Spleen (tissue), 11 donors: ENCODE results near the gene CCDC6. TPM values are rescaled to one million over a fixed set of nuclear protein-coding genes. Genes with fewer than 3 reads are reported as not detected.

Experiments used
- DNase-seq: peaks from one replicate; pipeline ENCODE4 v3.0.0-alpha.2; 2020
- H3K27ac ChIP-seq, 8 donors: fragments of 200-600 bp; sonication (generic) in 7 of 8; 1 replicate in 4 of 8; 2 replicates in 4 of 8; pipeline versions ENCODE4 v1.5.0 to v1.8.0; 2016 to 2021; ENCODE audit warnings: inconsistent platforms in 4 of 8, mild to moderate bottlenecking in 4 of 8, moderate library complexity in 1 of 8
- H3K27me3 ChIP-seq, 7 donors: fragments of 200-600 bp; sonication (generic) in 6 of 7; replicated peaks in 1 of 7; 1 replicate in 4 of 7; 2 replicates in 3 of 7; pipeline versions ENCODE4 v1.5.0 to v1.8.0; 2016 to 2021; ENCODE audit warnings: inconsistent platforms in 3 of 7, mild to moderate bottlenecking in 1 of 7
- H3K36me3 ChIP-seq, 6 donors: fragments of 200-600 bp; sonication (generic) in 5 of 6; 1 replicate in 4 of 6; 2 replicates in 2 of 6; pipeline versions ENCODE4 v1.5.0 to v1.8.0; 2016 to 2021; ENCODE audit warnings: inconsistent platforms in 2 of 6
- H3K4me1 ChIP-seq, 6 donors: fragments of 200-600 bp; sonication (generic) in 5 of 6; 1 replicate in 3 of 6; 2 replicates in 3 of 6; pipeline versions ENCODE4 v1.5.0 to v1.8.0; 2016 to 2021; ENCODE audit warnings: inconsistent platforms in 3 of 6
- H3K4me3 ChIP-seq, 8 donors: fragments of 200-600 bp; sonication (generic) in 7 of 8; 1 replicate in 4 of 8; 2 replicates in 4 of 8; pipeline versions ENCODE4 v1.5.0 to v1.8.0; 2016 to 2021; ENCODE audit warnings: inconsistent platforms in 4 of 8, mild to moderate bottlenecking in 4 of 8, moderate library complexity in 2 of 8
- H3K9me3 ChIP-seq, 8 donors: fragments of 200-600 bp; sonication (generic) in 7 of 8; 1 replicate in 4 of 8; 2 replicates in 4 of 8; pipeline versions ENCODE4 v1.5.0 to v1.8.0; 2016 to 2021; ENCODE audit warnings: inconsistent platforms in 4 of 8
- CTCF ChIP-seq, 11 experiments: fragments of 200-600 bp in 7 of 11; fragments of 450-650 bp in 4 of 11; sonication (generic) in 4 of 11; IDR thresholded peaks in 8 of 11; conservative IDR thresholded peaks in 3 of 11; 1 replicate in 7 of 11; 2 replicates in 4 of 11; pipeline versions ENCODE4 v1.4.0 to v1.8.0; 2016 to 2021; ENCODE audit warnings: antibody characterized with exemption in 11 of 11, inconsistent platforms in 4 of 11, mild to moderate bottlenecking in 1 of 11
- POLR2A ChIP-seq, 3 donors: fragments of 450-650 bp; IDR thresholded peaks; one replicate each; pipeline ENCODE4 v1.5.1; 2017; ENCODE audit warnings: antibody characterized with exemption in 3 of 3, mild to moderate bottlenecking in 1 of 3
- POLR2AphosphoS5 ChIP-seq, 3 donors: sonication (generic); formaldehyde crosslinking; IDR thresholded peaks; one replicate each; pipeline ENCODE4 v1.5.1; 2017; ENCODE audit warnings: antibody characterized with exemption in 3 of 3
- WGBS, 5 donors: extraction: QIAGEN DNeasy Blood & Tissue Kit in 3 of 5; methylation state at CpG; one replicate each; pipeline versions ENCODE4 v1.1.5 to v1.1.7; 2013 to 2018; 5-methylcytosine and 5-hydroxymethylcytosine counted together
- intact Hi-C: fragments of 100-400 bp; cut with DNase I; formaldehyde crosslinking; loops from one replicate; pipeline ENCODE4 v1.15.0; 2023; ENCODE audit warnings: low total_unique reads
- polyA plus RNA-seq, 3 donors: library from polyadenylated mRNA; stranded (reverse); fragments of 200-250 nt; gene quantifications; one replicate each; pipeline ENCODE4 v1.2.1, GENCODE V29; 2013
- total RNA-seq, 7 donors: library from RNA; depleted of rRNA in 3 of 7; stranded (reverse); fragments of >200 nt in 3 of 7; fragmentation: NEBNext Ultra II Directional in 4 of 7; extraction: Animal tissue kit (Norgen Biotek cat#: 25700) in 4 of 7; gene quantifications; one replicate each; pipeline versions ENCODE4 v1.1.0 to v1.2.1, GENCODE V29; 2016 to 2021
- donor health status: healthy with polysubstance abuse.
- donor health status: DM: no; HTN: no; CAD: no; lungs with moderate emphysema.
- donor health status: DM: no; HTN: no; CAD: no.
- donor health status: Bipolar disorder and iron deficiency.
- donor health status: healthy.
- donor health status: DM: no; HTN: no; CAD: no.
- donor health status: DM: yes; HTN: yes; CAD: no.

Gene CCDC6
- total and polyA plus RNA-seq, 10 donors, result 8.7 to 55.1 (median 37.6) TPM

GRCh38 chr10:59803714-59804113 is 102.6 kb downstream of the CCDC6 start:
- Histone ChIP-seq H3K9me3 (no peaks in the 10 kb centered on the region), H3K27ac (peak overlapping the region in 5 of 8 donors; percentile 2 to 77 (median 53)), H3K27me3 (no peaks in the 10 kb centered on the region), H3K4me3 (no peak overlapping the region), H3K4me1 (peaks cover 0 to 37% (median 29%) of the 10 kb centered on the region in 6 donors), H3K36me3 (peaks cover 0 to 97% (median 62%) of the 10 kb centered on the region in 6 donors)
- intact Hi-C loops, result no loop called here
- DNase-seq, result no peak
- WGBS, 5 donors, result 22 to 68% (median 38%) methylated on average over 1 of the region's 1 CpG
- TF ChIP-seq POLR2A (IDR thresholded peaks at IDR 0.05) (no peak), CTCF (IDR thresholded peaks at IDR 0.05 in 8 of 11, conservative IDR thresholded peaks at IDR 0.05 in 3 of 11) (no peak), POLR2AphosphoS5 (IDR thresholded peaks at IDR 0.05) (peak in 1 of 3 donors; percentile 36)

- H3K27ac ChIP-seq, result no peak overlapping the region
- WGBS, 5 donors, result 61 to 77% (median 71%) methylated on average over 2 of the region's 2 CpGs
- peaks cover 0 to 97% (median 53%) of the 10 kb centered on the region in 6 donors for H3K36me3 ChIP-seq
- intact Hi-C loops, result no loop called here
- peaks cover 0 to 25% (median 20%) of the 10 kb centered on the region in 6 donors for H3K4me1 ChIP-seq
- no peak overlapping the region for H3K4me3 ChIP-seq
- no peak for DNase-seq
- H3K27me3 ChIP-seq, result no peaks in the 10 kb centered on the region
- TF ChIP-seq POLR2A (IDR thresholded peaks at IDR 0.05) (no peak), POLR2AphosphoS5 (IDR thresholded peaks at IDR 0.05) (no peak), CTCF (IDR thresholded peaks at IDR 0.05 in 8 of 11, conservative IDR thresholded peaks at IDR 0.05 in 3 of 11) (no peak)
- H3K9me3 ChIP-seq, result no peaks in the 10 kb centered on the region
Measured at GRCh38 chr10:59801171-59801570, 105.2 kb downstream of the CCDC6 start.

GRCh38 chr10:59799421-59799820 is 106.9 kb downstream of the CCDC6 start:
- peaks cover 0 to 20% (median 14%) of the 10 kb centered on the region in 6 donors for H3K4me1 ChIP-seq
- H3K27ac ChIP-seq, result no peak overlapping the region
- TF ChIP-seq POLR2AphosphoS5 (IDR thresholded peaks at IDR 0.05) (no peak), CTCF (IDR thresholded peaks at IDR 0.05 in 8 of 11, conservative IDR thresholded peaks at IDR 0.05 in 3 of 11) (no peak), POLR2A (IDR thresholded peaks at IDR 0.05) (no peak)
- no peak overlapping the region for H3K4me3 ChIP-seq
- no peaks in the 10 kb centered on the region for H3K27me3 ChIP-seq
- intact Hi-C loops, result no loop called here
- WGBS, 5 donors, result 93 to 97% (median 94%) methylated on average over 1 of the region's 1 CpG
- peaks cover 0 to 95% (median 41%) of the 10 kb centered on the region in 6 donors for H3K36me3 ChIP-seq
- no peak for DNase-seq
- no peaks in the 10 kb centered on the region for H3K9me3 ChIP-seq

- DNase-seq, result no peak
- Histone ChIP-seq H3K4me3 (no peak overlapping the region), H3K9me3 (no peaks in the 10 kb centered on the region), H3K27me3 (no peaks in the 10 kb centered on the region), H3K4me1 (no peaks in the 10 kb centered on the region), H3K36me3 (peaks cover 0 to 97% (median 56%) of the 10 kb centered on the region in 6 donors), H3K27ac (peak overlapping the region in 1 of 8 donors; percentile 15)
- intact Hi-C loops, result no loop called here
- WGBS, 5 donors, result 47 to 77% (median 67%) methylated on average over 2 of the region's 2 CpGs
- TF ChIP-seq POLR2A (IDR thresholded peaks at IDR 0.05), result no peak
- TF ChIP-seq CTCF (IDR thresholded peaks at IDR 0.05 in 8 of 11, conservative IDR thresholded peaks at IDR 0.05 in 3 of 11), result no peak
- no peak for TF ChIP-seq POLR2AphosphoS5 (IDR thresholded peaks at IDR 0.05)
Measured at GRCh38 chr10:59793919-59794318, 112.4 kb downstream of the CCDC6 start.
